GM18499 (cell line): ENCODE data around the gene DDX6.
"Not testable (repeated sequence)": the region's sequence is repeated elsewhere in the genome, so short reads cannot be mapped to it uniquely, and the experiment has no call there.

ENCODE experiments used
- ATAC-seq: cut with Tn5 transposase; IDR thresholded peaks from one replicate; pipeline ENCODE4 v1.9.1; 2021; ENCODE audit warnings: moderate number of reproducible peaks; ENCODE audit not compliant: insufficient read depth, unreplicated experiment

DDX6 gene

GRCh38 chr11:118748056-118748455 is 42.9 kb downstream of the DDX6 start:
- ATAC-seq, result no peak

- ATAC-seq, result no peak
Observed at GRCh38 chr11:118746988-118747585, 43.9 kb downstream of the DDX6 start.

GRCh38 chr11:118744046-118744445 is 46.9 kb downstream of the DDX6 start:
- ATAC-seq, result no peak

- no peak for ATAC-seq
Observed at GRCh38 chr11:118742304-118742703, 48.7 kb downstream of the DDX6 start.

GRCh38 chr11:118740892-118741291 is 50.1 kb downstream of the DDX6 start:
- ATAC-seq, result no peak

GRCh38 chr11:118735203-118735602 is 55.8 kb downstream of the DDX6 start:
- ATAC-seq, result no peak

GRCh38 chr11:118734031-118734430 is 56.9 kb downstream of the DDX6 start:
- no peak for ATAC-seq

- not testable (repeated sequence) for ATAC-seq
Observed at GRCh38 chr11:118729753-118730152, 61.2 kb downstream of the DDX6 start.

- ATAC-seq, result not testable (repeated sequence)
Observed at GRCh38 chr11:118728112-118728511, 62.9 kb downstream of the DDX6 start.

- ATAC-seq, result not testable (repeated sequence)
Observed at GRCh38 chr11:118727721-118728066, 63.3 kb downstream of the DDX6 start.

GRCh38 chr11:118727001-118727720 is 63.8 kb downstream of the DDX6 start:
- not testable (repeated sequence) for ATAC-seq

- not testable (repeated sequence) for ATAC-seq
Observed at GRCh38 chr11:118721478-118722015, 69.4 kb downstream of the DDX6 start.

GRCh38 chr11:118720740-118721139 is 70.2 kb downstream of the DDX6 start:
- not testable (repeated sequence) for ATAC-seq

GRCh38 chr11:118720078-118720477 is 70.9 kb downstream of the DDX6 start:
- not testable (repeated sequence) for ATAC-seq

- not testable (repeated sequence) for ATAC-seq
Observed at GRCh38 chr11:118718562-118718961, 72.4 kb downstream of the DDX6 start.

- ATAC-seq, result not testable (repeated sequence)
Observed at GRCh38 chr11:118717733-118718132, 73.2 kb downstream of the DDX6 start.

GRCh38 chr11:118717221-118717620 is 73.7 kb downstream of the DDX6 start:
- ATAC-seq, result not testable (repeated sequence)

GRCh38 chr11:118715837-118716260 is 75.1 kb downstream of the DDX6 start:
- ATAC-seq, result no peak

GRCh38 chr11:118715245-118715831 is 75.6 kb downstream of the DDX6 start:
- no peak for ATAC-seq

GRCh38 chr11:118714816-118715215 is 76.1 kb downstream of the DDX6 start:
- ATAC-seq, result no peak

GRCh38 chr11:118714416-118714815 is 76.5 kb downstream of the DDX6 start:
- not testable (repeated sequence) for ATAC-seq
